AG04450 (cell line): Measurements from ENCODE around the gene IL1R2. TPM values are rescaled to one million over a fixed set of nuclear protein-coding genes. Genes with fewer than 3 reads are reported as not detected.

Experiments
- CTCF ChIA-PET: fragments of 300-600, 350-600 bp; formaldehyde crosslinking; extraction: SDS; loops from one replicate; lab custom pipeline; 2022; ENCODE audit warnings: antibody characterized with exemption, inconsistent platforms; lab: Charles Lee
- POLR2A ChIA-PET: fragments of 350-600 bp; formaldehyde crosslinking; extraction: SDS; loops from one replicate; lab custom pipeline; 2021; ENCODE audit warnings: antibody characterized with exemption, inconsistent platforms; lab: Yijun Ruan, JAX
- DNase-seq: peaks from one replicate; pipeline ENCODE4 v3.0.0-alpha.2; 2011; ENCODE audit warnings: low read depth, low spot score
- H3K27ac ChIP-seq: one replicate; pipeline ENCODE4 v1.5.1; 2012; ENCODE audit warnings: low read depth, low read length, control low read depth
- H3K27me3 ChIP-seq: one replicate; pipeline ENCODE4 v1.6.0; 2012; ENCODE audit warnings: low read length; ENCODE audit not compliant: control insufficient read depth, insufficient read depth
- H3K4me3 ChIP-seq: 2 replicates; pipeline ENCODE4 v1.5.1; 2011; ENCODE audit warnings: mild to moderate bottlenecking, low read depth, low read length, control low read depth
- H3K9me3 ChIP-seq: 2 replicates; pipeline ENCODE4 v1.5.1; 2012; ENCODE audit warnings: low read length; ENCODE audit not compliant: control insufficient read depth, insufficient read depth
- polyA minus RNA-seq: library from RNA; depleted of rRNA, polyadenylated mRNA; stranded (reverse); fragments of >200 nt; gene quantifications from 2 replicates; pipeline ENCODE4 v1.2.3, GENCODE V29; 2011; rRNA and poly(A)+ RNA removed
- polyA plus RNA-seq: library from polyadenylated mRNA; depleted of rRNA; stranded (reverse); fragments of >200 nt; gene quantifications from 2 replicates; pipeline ENCODE4 v1.2.3, GENCODE V29; 2011; rRNA removed
- TF ChIP-seq, protein P1 (sequence below): IDR thresholded peaks from 2 replicates; pipeline ENCODE4 v1.5.1; 2011; ENCODE audit warnings: low read depth, low read length, control low read depth, inconsistent platforms

Gene IL1R2, protein sequence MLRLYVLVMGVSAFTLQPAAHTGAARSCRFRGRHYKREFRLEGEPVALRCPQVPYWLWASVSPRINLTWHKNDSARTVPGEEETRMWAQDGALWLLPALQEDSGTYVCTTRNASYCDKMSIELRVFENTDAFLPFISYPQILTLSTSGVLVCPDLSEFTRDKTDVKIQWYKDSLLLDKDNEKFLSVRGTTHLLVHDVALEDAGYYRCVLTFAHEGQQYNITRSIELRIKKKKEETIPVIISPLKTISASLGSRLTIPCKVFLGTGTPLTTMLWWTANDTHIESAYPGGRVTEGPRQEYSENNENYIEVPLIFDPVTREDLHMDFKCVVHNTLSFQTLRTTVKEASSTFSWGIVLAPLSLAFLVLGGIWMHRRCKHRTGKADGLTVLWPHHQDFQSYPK
- 0.35 and 0.41 TPM in 2 replicates for polyA plus RNA-seq
- polyA minus RNA-seq = not detected in 2 replicates

- CTCF ChIA-PET = no interaction called here
- POLR2A ChIA-PET = no interaction called here
- peaks cover 46% of the 10 kb centered on the region for H3K27me3 ChIP-seq
- TF ChIP-seq, protein P1, sequence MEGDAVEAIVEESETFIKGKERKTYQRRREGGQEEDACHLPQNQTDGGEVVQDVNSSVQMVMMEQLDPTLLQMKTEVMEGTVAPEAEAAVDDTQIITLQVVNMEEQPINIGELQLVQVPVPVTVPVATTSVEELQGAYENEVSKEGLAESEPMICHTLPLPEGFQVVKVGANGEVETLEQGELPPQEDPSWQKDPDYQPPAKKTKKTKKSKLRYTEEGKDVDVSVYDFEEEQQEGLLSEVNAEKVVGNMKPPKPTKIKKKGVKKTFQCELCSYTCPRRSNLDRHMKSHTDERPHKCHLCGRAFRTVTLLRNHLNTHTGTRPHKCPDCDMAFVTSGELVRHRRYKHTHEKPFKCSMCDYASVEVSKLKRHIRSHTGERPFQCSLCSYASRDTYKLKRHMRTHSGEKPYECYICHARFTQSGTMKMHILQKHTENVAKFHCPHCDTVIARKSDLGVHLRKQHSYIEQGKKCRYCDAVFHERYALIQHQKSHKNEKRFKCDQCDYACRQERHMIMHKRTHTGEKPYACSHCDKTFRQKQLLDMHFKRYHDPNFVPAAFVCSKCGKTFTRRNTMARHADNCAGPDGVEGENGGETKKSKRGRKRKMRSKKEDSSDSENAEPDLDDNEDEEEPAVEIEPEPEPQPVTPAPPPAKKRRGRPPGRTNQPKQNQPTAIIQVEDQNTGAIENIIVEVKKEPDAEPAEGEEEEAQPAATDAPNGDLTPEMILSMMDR = no peak
- no peak within 1 kb of the TSS for H3K27ac ChIP-seq
- H3K4me3 ChIP-seq = no peak within 1 kb of the TSS
- no peaks in the 10 kb centered on the region; the same call in 1 of the 2 replicates for H3K9me3 ChIP-seq
- DNase-seq = no peak
These were observed at the start of gene IL1R2 for GRCh38 chr2:101991721-101992145. Gene IL1R2, plus strand, starts transcription at chr2:101991960. Its CDS starts 16,616 bp downstream, at chr2:102008576.

DNA sequence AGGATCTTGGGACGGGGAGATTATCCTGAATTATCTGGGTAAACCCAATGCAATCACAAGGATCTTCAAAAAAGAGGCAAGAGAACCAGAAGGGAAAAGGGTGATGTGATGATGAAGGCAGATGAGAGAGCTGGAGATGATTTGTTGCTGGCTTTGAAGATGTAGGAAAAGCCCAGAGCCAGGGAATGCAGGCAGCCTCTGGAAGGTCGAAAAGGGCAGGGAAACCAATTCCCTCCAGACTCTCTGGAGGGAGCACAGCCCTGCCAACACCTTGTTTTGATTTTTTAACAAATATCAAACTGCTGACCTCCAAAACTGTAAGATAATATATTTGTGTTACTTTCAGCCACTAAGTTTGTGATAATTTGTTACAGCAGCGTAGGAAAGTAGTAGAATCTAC, 48.9 kb upstream of the IL1R2 start:
- H3K27ac ChIP-seq = no peak overlapping the region
- peaks cover 2% of the 10 kb centered on the region for H3K27me3 ChIP-seq
- no peaks in the 10 kb centered on the region for H3K9me3 ChIP-seq
- ChIA-PET POLR2A (no interaction called here), CTCF (no interaction called here)
- TF ChIP-seq, protein P1 = no peak
- DNase-seq = no peak
- H3K4me3 ChIP-seq = no peak overlapping the region

DNA sequence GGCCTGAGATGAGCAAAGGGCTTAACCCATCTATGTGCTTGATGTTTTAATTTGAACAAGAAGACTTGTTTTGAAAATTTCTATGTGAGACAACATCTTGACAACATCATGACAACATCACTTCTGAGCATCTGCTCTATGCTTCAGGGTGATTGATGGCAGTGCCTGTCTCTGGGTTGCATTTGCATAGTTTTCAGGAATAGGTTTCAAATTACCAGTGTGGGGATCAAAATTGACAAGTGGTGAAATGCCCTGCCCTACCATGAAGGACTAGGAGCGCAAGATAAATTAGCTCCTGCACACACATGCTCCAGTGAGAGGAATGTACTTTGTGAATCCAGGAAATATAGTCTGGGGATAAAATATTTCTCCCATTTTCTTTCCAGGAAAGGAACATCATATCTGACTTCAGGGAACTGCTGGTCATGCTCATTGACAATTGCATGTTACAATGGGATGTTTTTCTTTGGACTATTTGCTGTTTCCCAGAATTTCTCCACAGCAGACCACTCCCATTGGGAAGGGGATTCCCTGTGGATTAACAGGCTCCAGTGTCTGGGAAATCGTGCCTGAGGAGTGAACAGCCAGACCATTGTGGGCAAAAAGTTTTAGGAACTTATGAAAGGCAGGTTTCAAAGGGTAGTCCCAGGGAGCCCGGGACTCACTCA, 45.3 kb upstream of the IL1R2 start:
- ChIA-PET POLR2A (no interaction called here), CTCF (interaction anchor here (1.0 to 1.1 kb wide), 2 partner anchors 63 to 74 kb away, joined by 3 read pairs; no protein-coding TSS in a partner anchor)
- Histone ChIP-seq H3K9me3 (no peaks in the 10 kb centered on the region), H3K4me3 (no peak overlapping the region), H3K27ac (no peak overlapping the region), H3K27me3 (no peaks in the 10 kb centered on the region)
- TF ChIP-seq, protein P1 = no peak
- DNase-seq = no peak

- DNase-seq = no peak
- ChIA-PET CTCF (interaction anchor here (1.0 to 1.1 kb wide), 2 partner anchors 64 to 73 kb away, joined by 3 read pairs; no protein-coding TSS in a partner anchor), POLR2A (no interaction called here)
- Histone ChIP-seq H3K9me3 (no peaks in the 10 kb centered on the region), H3K4me3 (no peak overlapping the region), H3K27ac (no peak overlapping the region), H3K27me3 (no peaks in the 10 kb centered on the region)
- TF ChIP-seq, protein P1 = no peak
These were observed 44.4 kb upstream of the IL1R2 start for GRCh38 chr2:101947374-101947773.
